HAP-1 (cell line): ENCODE results near the gene VWA2.

ENCODE experiments used
- DNase-seq, 2 experiments: peaks; one replicate each; pipeline ENCODE4 v3.0.0-alpha.2; 2016 to 2020; ENCODE audit warnings: low spot score in 2 of 2
- H3K27me3 ChIP-seq: fragments of 250-450 bp; sonication (Bioruptor Pico); 2 replicates; pipeline ENCODE4 v1.5.1; 2020; ENCODE audit warnings: low read depth, mild to moderate bottlenecking, moderate library complexity
- H3K36me3 ChIP-seq: fragments of 250-450 bp; sonication (Bioruptor Pico); replicated peaks from 2 replicates; pipeline ENCODE4 v1.5.1; 2020; ENCODE audit warnings: mild to moderate bottlenecking
- H3K4me1 ChIP-seq: fragments of 250-450 bp; sonication (Bioruptor Pico); 2 replicates; pipeline ENCODE4 v1.5.1; 2020; ENCODE audit warnings: mild to moderate bottlenecking
- H3K4me3 ChIP-seq: fragments of 250-450 bp; sonication (Bioruptor Pico); 2 replicates; pipeline ENCODE4 v1.5.1; 2020; ENCODE audit warnings: mild to moderate bottlenecking, moderate library complexity
- H3K9me3 ChIP-seq: fragments of 250-450 bp; sonication (Bioruptor Pico); 2 replicates; pipeline ENCODE4 v1.5.1; 2020; ENCODE audit warnings: mild to moderate bottlenecking, moderate library complexity
- in situ Hi-C: fragments of 300-500 bp; cut with MboI; formaldehyde crosslinking; loops from 3 replicates; pipeline ENCODE4 v1.14.3; 2020; ENCODE audit warnings: low sequenced_read_pairs, inconsistent platforms, mixed read lengths

Gene VWA2

GRCh38 chr10:114273910-114274309 lies 34.9 kb downstream of the VWA2 start:
- no peak overlapping the region for H3K4me3 ChIP-seq
- in situ Hi-C loops: no loop called here

GRCh38 chr10:114274616-114275453 lies 35.8 kb downstream of the VWA2 start:
- H3K9me3 ChIP-seq: no peaks in the 10 kb centered on the region
- in situ Hi-C loops: no loop called here
- H3K27me3 ChIP-seq: no peaks in the 10 kb centered on the region; the same call in 1 of the 2 replicates
- H3K36me3 ChIP-seq: no peaks in the 10 kb centered on the region
- DNase-seq: no peak
- H3K4me3 ChIP-seq: no peak overlapping the region
- H3K4me1 ChIP-seq: no peaks in the 10 kb centered on the region

More at GRCh38 chr10:114273910-114274309, 34.9 kb downstream of the VWA2 start:
- H3K36me3 ChIP-seq: no peaks in the 10 kb centered on the region
- H3K9me3 ChIP-seq: no peaks in the 10 kb centered on the region
- no peaks in the 10 kb centered on the region; the same call in 1 of the 2 replicates for H3K27me3 ChIP-seq
- DNase-seq: no peak
- no peaks in the 10 kb centered on the region for H3K4me1 ChIP-seq

DNA sequence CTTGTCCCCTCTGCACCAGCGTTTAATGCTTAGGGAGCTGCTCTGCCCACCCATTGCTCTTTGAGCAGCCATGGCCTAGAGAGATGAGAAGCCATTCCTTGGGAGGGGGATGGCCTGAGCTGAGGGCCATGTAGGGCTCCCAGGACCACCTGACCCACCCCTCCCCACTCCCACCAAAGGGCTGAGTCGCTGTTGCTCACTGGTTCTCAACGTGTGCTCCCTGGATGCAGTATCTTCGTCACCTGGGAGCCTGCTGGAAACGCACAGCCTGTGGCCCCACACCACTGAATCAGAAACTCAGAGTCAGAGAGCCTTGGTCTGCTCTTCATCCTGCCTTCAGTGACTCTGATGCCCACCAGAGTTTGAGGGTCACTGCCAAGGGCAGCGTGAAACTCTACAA lies 37.0 kb downstream of the VWA2 start:
- in situ Hi-C loops: no loop called here
- Histone ChIP-seq H3K27me3 (no peaks in the 10 kb centered on the region; the same call in 1 of the 2 replicates), H3K4me1 (no peaks in the 10 kb centered on the region), H3K36me3 (no peaks in the 10 kb centered on the region), H3K4me3 (no peak overlapping the region), H3K9me3 (no peaks in the 10 kb centered on the region)
- no peak for DNase-seq

DNA sequence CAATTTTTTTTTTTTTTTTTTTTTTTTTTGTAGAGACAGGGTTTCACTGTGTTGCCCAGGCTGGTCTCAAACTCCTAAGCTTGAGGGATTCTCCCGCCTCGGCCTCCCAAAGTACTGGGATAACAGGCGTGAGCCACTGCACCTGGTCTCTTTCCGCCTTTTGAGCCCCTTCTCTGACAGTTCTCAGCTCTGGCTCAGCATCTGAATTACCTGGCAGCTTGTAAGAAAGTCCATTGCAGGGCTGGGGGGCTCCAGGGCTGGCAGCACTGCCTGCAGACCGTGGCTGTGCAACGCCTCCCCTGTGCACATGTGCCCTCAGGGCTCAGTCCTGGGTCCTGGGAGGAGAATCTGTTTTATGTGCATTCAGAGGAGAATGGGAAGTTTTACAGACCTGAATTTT lies 37.6 kb downstream of the VWA2 start:
- in situ Hi-C loops: no loop called here

DNA sequence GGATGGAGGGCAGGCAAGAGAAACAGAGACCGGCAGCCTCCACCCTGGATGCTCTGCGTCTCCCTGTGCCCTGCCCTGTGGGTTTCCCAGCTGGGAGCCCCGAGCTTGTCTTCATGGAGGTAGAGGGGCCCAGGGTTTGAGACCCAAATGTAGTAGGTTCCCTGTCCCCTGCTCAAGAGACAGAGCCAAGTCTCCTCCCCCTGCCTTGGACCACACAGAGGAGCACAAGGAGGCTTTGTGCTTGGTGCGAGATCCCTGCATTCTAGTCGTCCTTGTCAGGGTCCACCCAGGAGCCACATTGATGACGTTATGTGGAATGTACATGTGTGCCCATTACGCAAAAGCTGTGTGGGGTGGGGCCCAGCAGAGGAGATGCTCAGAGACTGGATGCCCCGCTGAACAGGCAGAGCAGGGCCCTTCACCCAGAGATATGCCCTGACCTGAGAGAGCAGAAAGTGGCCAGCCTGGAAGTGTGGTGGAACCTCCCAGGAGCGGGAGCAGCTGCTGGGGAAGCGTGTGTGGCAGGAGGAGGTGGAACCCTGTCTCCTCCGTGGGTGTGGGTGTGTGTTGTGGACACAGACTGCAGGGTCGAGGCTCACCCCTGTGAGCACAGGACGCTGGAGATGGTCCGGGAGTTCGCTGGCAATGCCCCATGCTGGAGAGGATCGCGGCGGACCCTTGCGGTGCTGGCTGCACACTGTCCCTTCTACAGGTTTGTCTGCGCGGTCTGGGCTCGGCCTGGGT lies 39.3 kb downstream of the VWA2 start:
- in situ Hi-C loops: no loop called here
- H3K27me3 ChIP-seq: no peaks in the 10 kb centered on the region; the same call in 1 of the 2 replicates
- no peaks in the 10 kb centered on the region for H3K4me1 ChIP-seq
- H3K4me3 ChIP-seq: no peak overlapping the region
- H3K36me3 ChIP-seq: no peaks in the 10 kb centered on the region
- DNase-seq: no peak
- no peaks in the 10 kb centered on the region for H3K9me3 ChIP-seq

More for the DNA sequence above, 37.6 kb downstream of the VWA2 start:
- DNase-seq: no peak
- Histone ChIP-seq H3K36me3 (no peaks in the 10 kb centered on the region), H3K4me3 (no peak overlapping the region), H3K4me1 (no peaks in the 10 kb centered on the region), H3K27me3 (no peaks in the 10 kb centered on the region; the same call in 1 of the 2 replicates), H3K9me3 (no peaks in the 10 kb centered on the region)

DNA sequence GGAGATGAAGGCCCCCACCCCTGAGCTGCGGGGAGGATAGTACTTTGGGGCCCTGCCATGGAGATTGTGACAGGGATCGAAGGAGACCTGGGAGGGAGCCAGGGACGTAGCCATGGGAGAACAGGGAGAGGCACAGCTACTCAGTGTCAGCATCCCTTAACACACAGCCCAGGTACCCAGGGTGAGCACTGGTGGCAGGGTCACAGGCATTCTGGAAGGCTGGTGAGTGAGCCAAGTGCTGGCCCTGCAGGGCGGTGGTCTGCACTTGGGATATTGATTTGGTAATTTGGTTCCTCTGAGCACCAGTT lies 39.8 kb downstream of the VWA2 start:
- no peaks in the 10 kb centered on the region for H3K27me3 ChIP-seq
- H3K36me3 ChIP-seq: no peaks in the 10 kb centered on the region
- H3K4me1 ChIP-seq: no peaks in the 10 kb centered on the region
- no peak for DNase-seq
- no peak overlapping the region for H3K4me3 ChIP-seq
- in situ Hi-C loops: no loop called here
- no peaks in the 10 kb centered on the region for H3K9me3 ChIP-seq

DNA sequence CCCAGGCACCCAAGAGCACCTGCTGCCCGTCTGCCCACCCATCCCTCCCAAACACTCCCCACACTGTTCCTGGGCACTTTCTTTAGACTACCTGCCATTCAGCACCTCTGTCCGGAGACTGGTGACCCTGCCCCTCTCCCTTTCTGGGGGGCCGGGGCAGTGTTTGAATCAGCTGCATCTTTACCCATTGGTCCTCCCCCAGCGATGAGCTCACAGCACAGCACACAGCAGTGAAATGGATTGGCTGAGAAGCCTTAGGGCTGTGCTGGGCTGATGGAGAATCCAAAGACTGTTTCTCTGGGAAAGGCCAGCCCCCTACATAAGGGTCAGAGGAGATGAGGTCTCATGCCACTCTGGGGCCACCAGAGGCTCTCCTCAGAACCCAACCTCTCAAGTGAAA lies 40.2 kb downstream of the VWA2 start:
- in situ Hi-C loops: no loop called here

DNA sequence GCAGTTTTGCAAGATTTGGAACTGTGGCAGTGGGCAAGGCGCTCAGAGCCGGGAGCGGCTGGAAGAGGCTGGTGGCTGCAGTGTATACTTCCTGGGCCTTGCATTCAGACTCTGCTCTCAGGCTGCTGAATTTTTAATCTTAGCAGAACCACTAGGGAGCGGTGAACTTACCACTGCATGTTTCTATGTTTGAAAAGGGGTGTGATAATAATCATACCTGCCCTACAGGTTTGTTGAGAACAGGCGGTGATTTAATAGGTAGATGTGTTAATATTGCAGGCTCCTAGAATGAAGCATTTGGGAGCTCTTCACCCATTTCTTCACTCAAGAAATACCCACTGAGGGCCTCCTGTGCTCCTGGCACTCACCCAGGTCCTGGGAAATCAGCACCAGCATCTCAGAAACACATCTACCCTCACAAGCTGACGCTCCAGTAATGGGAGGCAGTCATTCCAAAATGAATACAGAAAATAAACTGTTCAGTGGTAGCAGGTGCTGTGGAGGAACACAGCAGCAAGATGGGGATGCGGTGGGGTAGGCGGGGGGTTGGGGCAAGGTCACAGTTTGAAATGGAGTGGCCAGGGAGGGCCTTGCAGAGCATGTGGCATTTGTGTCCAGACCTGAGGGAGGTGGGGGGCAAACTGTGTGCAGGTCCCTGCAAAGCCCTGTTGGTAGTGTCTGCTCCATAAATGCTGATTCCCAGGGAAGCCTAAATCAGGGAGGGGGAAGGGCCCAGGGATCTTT lies 41.0 kb downstream of the VWA2 start:
- Histone ChIP-seq H3K36me3 (no peaks in the 10 kb centered on the region), H3K27me3 (no peaks in the 10 kb centered on the region), H3K4me1 (no peaks in the 10 kb centered on the region), H3K4me3 (no peak overlapping the region), H3K9me3 (no peaks in the 10 kb centered on the region)
- in situ Hi-C loops: no loop called here
- DNase-seq: no peak

More for the DNA sequence above, 40.2 kb downstream of the VWA2 start:
- no peaks in the 10 kb centered on the region for H3K9me3 ChIP-seq
- H3K4me1 ChIP-seq: no peaks in the 10 kb centered on the region
- no peaks in the 10 kb centered on the region for H3K36me3 ChIP-seq
- no peak overlapping the region for H3K4me3 ChIP-seq
- DNase-seq: no peak
- H3K27me3 ChIP-seq: no peaks in the 10 kb centered on the region

DNA sequence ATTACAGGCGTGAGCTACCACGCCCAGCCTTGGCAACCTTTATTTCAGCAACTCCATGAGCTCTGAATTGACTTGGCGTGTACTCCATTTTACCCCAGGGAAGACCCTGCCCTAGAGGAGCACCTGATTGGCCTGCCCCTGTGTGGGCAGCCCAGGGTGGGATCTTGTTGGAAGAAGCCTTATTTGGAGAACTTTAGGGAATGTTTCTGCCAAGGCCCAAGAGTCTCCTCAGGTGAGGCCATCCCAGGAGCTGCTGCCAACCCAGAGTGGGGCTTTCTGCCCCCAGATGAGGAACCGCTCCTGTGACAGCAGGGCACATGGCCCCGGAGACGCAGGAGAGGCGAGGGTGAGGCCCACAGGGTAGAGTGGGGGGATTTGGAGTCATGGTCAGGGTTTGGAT lies 42.0 kb downstream of the VWA2 start:
- H3K27me3 ChIP-seq: no peaks in the 10 kb centered on the region
- no peaks in the 10 kb centered on the region for H3K36me3 ChIP-seq
- in situ Hi-C loops: no loop called here
- no peak overlapping the region for H3K4me3 ChIP-seq
- H3K9me3 ChIP-seq: no peaks in the 10 kb centered on the region
- H3K4me1 ChIP-seq: no peaks in the 10 kb centered on the region
- DNase-seq: no peak

DNA sequence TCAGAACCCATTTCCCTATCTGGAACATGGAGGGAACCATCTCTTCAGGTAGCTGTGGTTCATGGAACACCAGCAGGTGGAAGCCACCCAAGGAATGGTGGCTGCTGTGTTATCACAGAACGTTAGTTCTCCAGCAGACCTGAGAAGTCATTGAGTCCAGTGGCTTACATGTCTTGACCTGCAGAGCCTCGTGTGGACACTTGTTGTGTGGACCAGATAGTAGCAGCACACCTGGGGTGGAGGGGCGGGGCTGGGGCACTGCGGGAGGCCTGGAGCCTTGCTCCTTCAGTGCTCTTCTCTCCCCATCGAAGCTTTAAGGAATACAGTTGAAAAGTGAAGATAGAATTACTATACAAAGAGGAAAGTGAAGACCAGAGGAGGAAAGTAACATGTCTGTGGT lies 42.4 kb downstream of the VWA2 start:
- Histone ChIP-seq H3K4me3 (no peak overlapping the region), H3K4me1 (no peaks in the 10 kb centered on the region), H3K36me3 (no peaks in the 10 kb centered on the region), H3K27me3 (no peaks in the 10 kb centered on the region), H3K9me3 (no peaks in the 10 kb centered on the region)
- DNase-seq: no peak
- in situ Hi-C loops: no loop called here

- DNase-seq: no peak
- no peaks in the 10 kb centered on the region for H3K4me1 ChIP-seq
- in situ Hi-C loops: no loop called here
- no peaks in the 10 kb centered on the region for H3K36me3 ChIP-seq
- no peak overlapping the region for H3K4me3 ChIP-seq
- H3K9me3 ChIP-seq: no peaks in the 10 kb centered on the region
- no peaks in the 10 kb centered on the region for H3K27me3 ChIP-seq
Measured at GRCh38 chr10:114282526-114282925, 43.5 kb downstream of the VWA2 start.

DNA sequence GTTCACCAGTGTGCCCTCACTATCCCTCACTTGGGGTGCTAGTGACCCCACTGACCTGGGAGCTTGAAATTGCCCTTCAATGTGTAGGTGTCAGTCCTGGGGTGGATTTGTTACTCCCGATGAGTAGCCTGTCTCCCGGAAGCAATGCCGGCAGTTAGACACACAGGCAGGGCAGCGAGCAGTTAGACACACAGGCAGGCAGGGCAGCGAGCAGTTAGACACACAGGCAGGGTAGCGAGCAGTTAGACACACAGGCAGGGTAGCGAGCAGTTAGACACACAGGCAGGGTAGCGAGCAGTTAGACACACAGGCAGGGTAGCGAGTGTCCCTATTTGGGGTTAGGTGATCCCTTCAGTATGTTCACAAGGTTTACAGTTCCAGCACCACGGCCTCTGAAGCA lies 44.0 kb downstream of the VWA2 start:
- Histone ChIP-seq H3K9me3 (no peaks in the 10 kb centered on the region), H3K4me3 (no peak overlapping the region), H3K36me3 (no peaks in the 10 kb centered on the region), H3K27me3 (no peaks in the 10 kb centered on the region), H3K4me1 (no peaks in the 10 kb centered on the region)
- DNase-seq: no peak
- in situ Hi-C loops: no loop called here

- H3K27me3 ChIP-seq: no peaks in the 10 kb centered on the region
- H3K4me3 ChIP-seq: no peak overlapping the region
- no peak for DNase-seq
- H3K36me3 ChIP-seq: no peaks in the 10 kb centered on the region
- H3K9me3 ChIP-seq: no peaks in the 10 kb centered on the region
- in situ Hi-C loops: no loop called here
- H3K4me1 ChIP-seq: no peaks in the 10 kb centered on the region
Measured at GRCh38 chr10:114283535-114284234, 44.6 kb downstream of the VWA2 start.
